ENCODE measurements around the gene L1TD1.

L1TD1 gene

GRCh38 chr1:62247391-62248168, 52.9 kb downstream of the L1TD1 start:
- Histone ChIP-seq H3K9ac (ENCODE audit: insufficient read length) (no peak overlapping the region), H3K36me3 (ENCODE audit: insufficient read depth, low read length) (no peaks in the 10 kb centered on the region), H3K9me3 (ENCODE audit: low read depth, low read length) (no peaks in the 10 kb centered on the region), H3K27ac (no peak overlapping the region), H3K4me3 (no peak overlapping the region)
- TF ChIP-seq POLR2AphosphoS5 (IDR thresholded peaks at IDR 0.05; ENCODE audit: borderline replicate concordance, low read depth, low read length), result no peak
- TF ChIP-seq EZH2 (IDR thresholded peaks at IDR 0.05), result no peak
- no peak for TF ChIP-seq FOXP2 (optimal IDR thresholded peaks at IDR 0.05; ENCODE audit: control extremely low read depth, extremely low read length, insufficient read depth)
- no peak for DNase-seq (ENCODE audit: low read depth, low spot score)

- Histone ChIP-seq H3K27ac (no peak overlapping the region), H3K36me3 (ENCODE audit: insufficient read depth, low read length) (no peaks in the 10 kb centered on the region), H3K9ac (ENCODE audit: insufficient read length) (no peak overlapping the region), H3K9me3 (ENCODE audit: low read depth, low read length) (no peaks in the 10 kb centered on the region), H3K4me3 (no peak overlapping the region)
- TF ChIP-seq FOXP2 (optimal IDR thresholded peaks at IDR 0.05; ENCODE audit: control extremely low read depth, extremely low read length, insufficient read depth) (no peak), EZH2 (IDR thresholded peaks at IDR 0.05) (no peak), POLR2AphosphoS5 (IDR thresholded peaks at IDR 0.05; ENCODE audit: borderline replicate concordance, low read depth, low read length) (no peak)
- no peak for DNase-seq (ENCODE audit: low read depth, low spot score)
Measured at GRCh38 chr1:62250126-62250726, 55.6 kb downstream of the L1TD1 start.

GRCh38 chr1:62259551-62259950, 64.9 kb downstream of the L1TD1 start:
- Histone ChIP-seq H3K9ac (ENCODE audit: insufficient read length) (no peak overlapping the region), H3K36me3 (ENCODE audit: insufficient read depth, low read length) (no peaks in the 10 kb centered on the region), H3K9me3 (ENCODE audit: low read depth, low read length) (no peaks in the 10 kb centered on the region), H3K4me3 (no peak overlapping the region), H3K27ac (no peak overlapping the region)
- TF ChIP-seq FOXP2 (optimal IDR thresholded peaks at IDR 0.05; ENCODE audit: control extremely low read depth, extremely low read length, insufficient read depth) (no peak), POLR2AphosphoS5 (IDR thresholded peaks at IDR 0.05; ENCODE audit: borderline replicate concordance, low read depth, low read length) (no peak), EZH2 (IDR thresholded peaks at IDR 0.05) (no peak)
- DNase-seq (ENCODE audit: low read depth, low spot score), result no peak

DNA sequence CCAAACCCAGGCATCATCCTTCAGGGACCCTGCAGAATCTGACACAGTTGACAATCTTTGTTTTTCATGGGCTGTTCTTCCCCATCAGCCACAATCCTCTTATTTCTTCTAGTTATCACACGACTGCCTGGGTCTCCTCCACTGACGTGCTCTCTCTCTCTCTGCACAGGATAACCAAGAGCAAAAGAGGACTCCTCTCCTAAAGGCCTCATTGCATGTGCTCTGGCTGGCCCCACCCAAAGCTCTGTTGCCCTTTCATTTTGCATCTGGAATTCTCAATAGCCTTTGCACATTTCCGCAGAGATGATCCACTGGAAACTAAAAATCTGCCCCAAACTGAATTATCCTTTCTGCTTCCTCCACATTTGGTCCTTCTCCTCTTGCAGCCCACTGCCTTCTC, 66.0 kb downstream of the L1TD1 start:
- Histone ChIP-seq H3K9ac (ENCODE audit: insufficient read length) (no peak overlapping the region), H3K36me3 (ENCODE audit: insufficient read depth, low read length) (no peaks in the 10 kb centered on the region), H3K9me3 (ENCODE audit: low read depth, low read length) (no peaks in the 10 kb centered on the region), H3K4me3 (no peak overlapping the region), H3K27ac (no peak overlapping the region)
- no peak for DNase-seq (ENCODE audit: low read depth, low spot score)
- TF ChIP-seq EZH2 (IDR thresholded peaks at IDR 0.05), result no peak
- TF ChIP-seq POLR2AphosphoS5 (IDR thresholded peaks at IDR 0.05; ENCODE audit: borderline replicate concordance, low read depth, low read length), result no peak
- no peak for TF ChIP-seq FOXP2 (optimal IDR thresholded peaks at IDR 0.05; ENCODE audit: control extremely low read depth, extremely low read length, insufficient read depth)
